PC-3 (cell line): ENCODE results near the gene TBCB. TPM values are rescaled to one million over a fixed set of nuclear protein-coding genes. Genes with fewer than 3 reads are reported as not detected.
A peak's percentile ranks its signal among the peaks of the same experiment; 100 is the strongest.

Experiments
- ATAC-seq: fragments of 200-7000 bp; cut with Tn5 transposase; 2 replicates; pipeline ENCODE4 v1.9.1; 2020; ENCODE audit warnings: mild to moderate bottlenecking, moderate library complexity
- BruUV-seq: library from RNA; stranded (reverse); fragments of 400-500 nt; replicated peaks from 2 replicates; lab custom pipeline; 2021; lab: Mats Ljungman, UMichigan
- CTCF ChIA-PET: fragments of 300-600 bp; sonication (Branson Sonifier 250); formaldehyde crosslinking; loops from one replicate; lab custom pipeline; 2022; ENCODE audit warnings: antibody characterized with exemption; lab: Charles Lee
- POLR2A ChIA-PET: fragments of 300-600 bp; sonication (Branson Sonifier 250); formaldehyde crosslinking; loops from one replicate; lab custom pipeline; 2022; ENCODE audit warnings: antibody characterized with exemption; ENCODE audit not compliant: unreplicated experiment; lab: Charles Lee
- DNase-seq: peaks from one replicate; pipeline ENCODE4 v3.0.0-alpha.2; 2015
- H2AFZ ChIP-seq: fragments of 300-600 bp; sonication (generic); 2 replicates; pipeline ENCODE4 v1.6.0; 2016; ENCODE audit warnings: antibody characterized with exemption, low read length
- H3F3A ChIP-seq: fragments of 300-600 bp; sonication (generic); one replicate; pipeline ENCODE4 v1.6.0; 2017; ENCODE audit warnings: antibody characterized with exemption, low read length, control low read depth, mild to moderate bottlenecking; ENCODE audit not compliant: unreplicated experiment
- H3K27ac ChIP-seq: fragments of 300-600 bp; sonication (generic); 2 replicates; pipeline ENCODE4 v1.5.1; 2016; ENCODE audit warnings: mild to moderate bottlenecking, low read length
- H3K27me3 ChIP-seq: fragments of 300-600 bp; sonication (generic); 2 replicates; pipeline ENCODE4 v1.6.1; 2016; ENCODE audit warnings: low read length, mixed read lengths
- H3K36me3 ChIP-seq: fragments of 300-600 bp; sonication (generic); 2 replicates; pipeline ENCODE4 v1.6.1; 2016; ENCODE audit warnings: low read depth, mixed run types, low read length, mixed read lengths
- H3K4me1 ChIP-seq: fragments of 300-600 bp; sonication (generic); 2 replicates; pipeline ENCODE4 v1.5.1; 2016; ENCODE audit warnings: low read length; ENCODE audit not compliant: insufficient read depth
- H3K4me2 ChIP-seq: fragments of 300-600 bp; sonication (generic); 2 replicates; pipeline ENCODE4 v1.6.0; 2016; ENCODE audit warnings: low read length
- H3K4me3 ChIP-seq: fragments of 300-600 bp; sonication (generic); 2 replicates; pipeline ENCODE4 v1.5.1; 2016; ENCODE audit warnings: mild to moderate bottlenecking, low read length, mixed read lengths
- H3K79me2 ChIP-seq: fragments of 300-600 bp; sonication (generic); 2 replicates; pipeline ENCODE4 v1.6.1; 2017; ENCODE audit warnings: low read length, mixed read lengths
- H3K9ac ChIP-seq: fragments of 300-600 bp; sonication (generic); 2 replicates; pipeline ENCODE4 v1.6.0; 2016; ENCODE audit warnings: mild to moderate bottlenecking, low read length
- H3K9me2 ChIP-seq: fragments of 300-600 bp; sonication (generic); replicated peaks from 2 replicates; pipeline ENCODE4 v1.6.1; 2016; ENCODE audit warnings: mixed run types, low read length, mixed read lengths
- H3K9me3 ChIP-seq: fragments of 300-600 bp; sonication (generic); 2 replicates; pipeline ENCODE4 v1.6.1; 2016; ENCODE audit warnings: low read length, mixed read lengths
- H4K20me1 ChIP-seq: fragments of 300-600 bp; sonication (generic); 2 replicates; pipeline ENCODE4 v1.6.1; 2016; ENCODE audit warnings: low read length, mixed read lengths
- EZH2 ChIP-seq: fragments of 300-600 bp; sonication (generic); IDR thresholded peaks from one replicate; pipeline ENCODE4 v1.6.1; 2017; ENCODE audit warnings: antibody characterized with exemption, mild to moderate bottlenecking, low read length; ENCODE audit not compliant: unreplicated experiment
- EZH2phosphoT487 ChIP-seq: fragments of 300-600 bp; sonication (generic); IDR thresholded peaks from 2 replicates; pipeline ENCODE4 v1.6.1; 2018; ENCODE audit warnings: mild to moderate bottlenecking, antibody characterized with exemption, low read length, borderline replicate concordance
- intact Hi-C: fragments of 100-400 bp; cut with micrococcal nuclease; formaldehyde crosslinking; loops from 2 replicates; pipeline ENCODE4 v1.9.0; 2023
- total RNA-seq: library from RNA; depleted of rRNA; stranded (reverse); fragments of >200 nt; gene quantifications from 2 replicates; pipeline ENCODE4 v1.2.3, GENCODE V29; 2014
- TF ChIP-seq, protein P1 (sequence below): fragments of 300-600 bp; sonication (generic); conservative IDR thresholded peaks from 2 replicates; pipeline ENCODE4 v1.5.1; 2017; ENCODE audit warnings: antibody characterized with exemption, low read depth, mild to moderate bottlenecking, low read length

The TBCB gene
- total RNA-seq, 1 experiment from 2014 or later, result 260 TPM

DNA sequence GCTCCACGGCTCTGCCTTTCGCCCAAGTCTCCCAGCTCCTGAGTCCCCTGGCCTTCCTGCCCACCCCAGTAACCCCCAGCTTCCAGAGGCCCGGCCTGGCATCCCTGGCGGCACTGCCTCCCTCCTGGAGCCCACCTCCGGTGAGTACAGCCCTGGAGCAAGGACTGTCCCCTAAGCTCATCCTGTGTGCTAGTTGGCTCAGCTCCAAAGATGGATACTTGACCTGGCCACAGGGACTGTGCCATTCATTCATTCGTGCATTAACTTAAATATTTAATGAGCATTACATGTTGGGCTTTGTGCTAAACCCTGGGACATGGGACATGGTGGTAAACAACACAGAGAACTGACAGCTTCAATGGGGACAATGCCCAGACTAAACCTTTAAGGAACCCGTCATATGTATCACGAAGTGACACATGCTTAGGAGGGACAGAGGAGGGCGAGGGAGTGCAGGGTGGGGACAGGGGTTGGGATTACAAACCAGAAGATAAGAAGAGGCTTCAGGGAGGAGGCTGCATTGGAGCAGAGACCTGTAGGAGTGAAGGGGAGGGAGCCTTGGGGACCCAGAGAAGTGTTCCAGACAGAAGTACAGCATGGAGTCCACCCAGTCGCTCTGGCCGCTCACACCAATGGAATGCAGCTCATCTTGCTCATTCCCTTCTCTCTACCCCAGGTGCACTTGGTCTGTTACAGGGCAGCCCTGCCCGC lies 11.3 kb upstream of the TBCB start:
- peak; percentile 51 for DNase-seq
- ChIA-PET POLR2A (no interaction called here), CTCF (no interaction called here)
- H2AFZ ChIP-seq, result no peak overlapping the region
- no peaks in the 10 kb centered on the region for H3F3A ChIP-seq
- H3K4me1 ChIP-seq, result peaks cover 11% of the 10 kb centered on the region
- no TSS peak for BruUV-seq
- H3K4me3 ChIP-seq, result no peak overlapping the region
- H4K20me1 ChIP-seq, result no peaks in the 10 kb centered on the region
- H3K79me2 ChIP-seq, result no peaks in the 10 kb centered on the region
- no peak overlapping the region for H3K9ac ChIP-seq
- ATAC-seq, result peak; percentile 65; the same call in 1 of the 2 replicates
- TF ChIP-seq, protein P1, sequence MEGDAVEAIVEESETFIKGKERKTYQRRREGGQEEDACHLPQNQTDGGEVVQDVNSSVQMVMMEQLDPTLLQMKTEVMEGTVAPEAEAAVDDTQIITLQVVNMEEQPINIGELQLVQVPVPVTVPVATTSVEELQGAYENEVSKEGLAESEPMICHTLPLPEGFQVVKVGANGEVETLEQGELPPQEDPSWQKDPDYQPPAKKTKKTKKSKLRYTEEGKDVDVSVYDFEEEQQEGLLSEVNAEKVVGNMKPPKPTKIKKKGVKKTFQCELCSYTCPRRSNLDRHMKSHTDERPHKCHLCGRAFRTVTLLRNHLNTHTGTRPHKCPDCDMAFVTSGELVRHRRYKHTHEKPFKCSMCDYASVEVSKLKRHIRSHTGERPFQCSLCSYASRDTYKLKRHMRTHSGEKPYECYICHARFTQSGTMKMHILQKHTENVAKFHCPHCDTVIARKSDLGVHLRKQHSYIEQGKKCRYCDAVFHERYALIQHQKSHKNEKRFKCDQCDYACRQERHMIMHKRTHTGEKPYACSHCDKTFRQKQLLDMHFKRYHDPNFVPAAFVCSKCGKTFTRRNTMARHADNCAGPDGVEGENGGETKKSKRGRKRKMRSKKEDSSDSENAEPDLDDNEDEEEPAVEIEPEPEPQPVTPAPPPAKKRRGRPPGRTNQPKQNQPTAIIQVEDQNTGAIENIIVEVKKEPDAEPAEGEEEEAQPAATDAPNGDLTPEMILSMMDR, result no peak
- TF ChIP-seq EZH2 (no peak), EZH2phosphoT487 (no peak)
- H3K27me3 ChIP-seq, result no peaks in the 10 kb centered on the region
- no peak overlapping the region for H3K4me2 ChIP-seq
- H3K9me3 ChIP-seq, result no peaks in the 10 kb centered on the region
- no peaks in the 10 kb centered on the region for H3K9me2 ChIP-seq
- H3K27ac ChIP-seq, result no peak overlapping the region
- peaks cover 5% of the 10 kb centered on the region; the same call in 1 of the 2 replicates for H3K36me3 ChIP-seq
- intact Hi-C loops, result no loop called here

DNA sequence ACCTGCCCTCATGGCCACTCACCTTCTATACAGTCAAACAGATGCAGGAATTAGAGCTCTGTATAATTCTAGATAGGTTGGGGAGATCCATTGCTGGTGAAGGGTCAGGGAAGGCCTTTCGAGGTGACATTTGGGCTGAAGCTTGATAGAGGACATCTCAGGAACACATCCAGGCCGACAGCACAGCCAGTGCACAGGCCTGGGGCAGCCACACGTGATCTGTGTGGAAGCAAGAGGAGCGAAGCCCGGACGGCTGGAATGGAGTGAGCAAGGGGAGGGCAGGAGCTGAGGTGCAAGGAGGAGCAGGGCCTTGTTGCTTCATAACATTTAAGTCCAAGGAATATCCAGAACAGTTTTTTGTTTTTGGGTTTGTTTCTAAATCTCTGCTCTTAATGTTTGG lies 8.8 kb upstream of the TBCB start:
- no peaks in the 10 kb centered on the region for H3K27me3 ChIP-seq
- no peaks in the 10 kb centered on the region for H3K79me2 ChIP-seq
- no peaks in the 10 kb centered on the region for H4K20me1 ChIP-seq
- DNase-seq (no peak), ATAC-seq (no peak)
- no peak overlapping the region for H2AFZ ChIP-seq
- ChIA-PET POLR2A (no interaction called here), CTCF (no interaction called here)
- no peaks in the 10 kb centered on the region for H3K9me3 ChIP-seq
- H3K9ac ChIP-seq, result no peak overlapping the region
- H3K4me2 ChIP-seq, result no peak overlapping the region
- H3K36me3 ChIP-seq, result peaks cover 5% of the 10 kb centered on the region; the same call in 1 of the 2 replicates
- BruUV-seq, result no TSS peak
- H3F3A ChIP-seq, result no peaks in the 10 kb centered on the region
- TF ChIP-seq, protein P1, result no peak
- TF ChIP-seq EZH2 (no peak), EZH2phosphoT487 (no peak)
- H3K4me3 ChIP-seq, result no peak overlapping the region
- intact Hi-C loops, result no loop called here
- H3K4me1 ChIP-seq, result peaks cover 11% of the 10 kb centered on the region
- H3K27ac ChIP-seq, result no peak overlapping the region
- no peaks in the 10 kb centered on the region for H3K9me2 ChIP-seq

DNA sequence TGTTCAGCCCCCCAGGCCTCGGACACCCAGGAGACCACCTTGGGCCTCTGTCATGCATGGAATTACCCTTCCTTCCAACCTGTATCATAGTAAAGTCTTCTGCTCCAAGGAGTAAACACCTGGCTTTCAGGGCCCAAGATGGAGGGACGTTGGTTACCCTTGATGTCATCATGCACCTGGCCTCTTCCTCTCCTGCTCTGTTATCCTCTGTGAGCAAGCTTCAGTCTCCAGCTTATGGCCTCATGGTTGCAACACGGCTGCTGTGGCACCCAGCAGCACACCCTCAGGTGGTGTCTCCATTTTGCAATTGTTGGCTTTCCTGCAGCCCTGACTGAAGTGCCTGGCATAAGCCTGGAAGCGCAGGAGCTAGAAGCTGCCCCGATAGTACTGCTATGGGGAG lies 8.3 kb upstream of the TBCB start:
- Histone ChIP-seq H3F3A (no peaks in the 10 kb centered on the region), H3K9me3 (no peaks in the 10 kb centered on the region), H3K4me2 (no peak overlapping the region), H3K27ac (no peak overlapping the region), H3K79me2 (no peaks in the 10 kb centered on the region), H3K9me2 (no peaks in the 10 kb centered on the region), H4K20me1 (no peaks in the 10 kb centered on the region), H3K9ac (no peak overlapping the region), H3K27me3 (no peaks in the 10 kb centered on the region), H3K4me3 (no peak overlapping the region), H3K36me3 (peaks cover 5% of the 10 kb centered on the region; the same call in 1 of the 2 replicates), H2AFZ (no peak overlapping the region), H3K4me1 (peaks cover 11% of the 10 kb centered on the region)
- ChIA-PET CTCF (no interaction called here), POLR2A (no interaction called here)
- BruUV-seq, result no TSS peak
- ATAC-seq, result no peak
- DNase-seq, result no peak
- intact Hi-C loops, result no loop called here
- no peak for TF ChIP-seq EZH2
- TF ChIP-seq, protein P1, result no peak
